Transverse colon (tissue), 3 donors: ENCODE data around the gene CTNND2.

ENCODE experiments used
- POLR2A ChIP-seq: fragments of 450-650 bp; IDR thresholded peaks from one replicate; pipeline ENCODE4 v1.6.1; 2016; ENCODE audit warnings: antibody characterized with exemption, mild to moderate bottlenecking, moderate library complexity
- TF ChIP-seq, protein P1 (sequence below), 5 experiments: fragments of 200-600 bp in 3 of 5; fragments of 450-650 bp in 2 of 5; sonication (generic) in 3 of 5; IDR thresholded peaks; 1 replicate in 2 of 5; 2 replicates in 3 of 5; pipeline ENCODE4 v1.5.1; 2016 to 2017; ENCODE audit warnings: antibody characterized with exemption in 5 of 5, inconsistent platforms in 3 of 5, mild to moderate bottlenecking in 2 of 5, moderate library complexity in 1 of 5

DNA sequence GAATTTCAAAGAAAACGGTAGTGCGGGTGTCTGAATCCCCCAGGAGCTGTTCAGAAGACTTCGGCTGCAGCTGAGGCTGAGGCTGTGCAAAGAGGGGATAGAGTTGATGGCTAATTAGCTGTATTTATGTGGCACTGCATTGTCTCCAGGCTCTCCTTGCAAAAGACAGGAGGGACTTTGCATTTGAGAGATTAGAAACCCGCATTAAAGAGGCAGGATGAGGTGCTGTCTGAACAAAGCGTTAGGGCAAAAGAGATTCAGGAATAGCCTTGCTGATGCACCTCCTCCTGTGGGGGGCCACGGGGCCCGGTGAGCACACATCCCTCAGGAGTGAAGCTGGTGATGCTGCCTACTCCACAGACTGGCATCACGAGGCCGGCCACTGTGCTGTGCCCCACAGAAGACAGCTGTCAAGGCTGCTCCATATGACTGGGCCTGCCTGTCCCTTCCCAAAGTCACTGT, 799.6 kb downstream of the CTNND2 start:
- TF ChIP-seq POLR2A, result no peak
- TF ChIP-seq, protein P1, sequence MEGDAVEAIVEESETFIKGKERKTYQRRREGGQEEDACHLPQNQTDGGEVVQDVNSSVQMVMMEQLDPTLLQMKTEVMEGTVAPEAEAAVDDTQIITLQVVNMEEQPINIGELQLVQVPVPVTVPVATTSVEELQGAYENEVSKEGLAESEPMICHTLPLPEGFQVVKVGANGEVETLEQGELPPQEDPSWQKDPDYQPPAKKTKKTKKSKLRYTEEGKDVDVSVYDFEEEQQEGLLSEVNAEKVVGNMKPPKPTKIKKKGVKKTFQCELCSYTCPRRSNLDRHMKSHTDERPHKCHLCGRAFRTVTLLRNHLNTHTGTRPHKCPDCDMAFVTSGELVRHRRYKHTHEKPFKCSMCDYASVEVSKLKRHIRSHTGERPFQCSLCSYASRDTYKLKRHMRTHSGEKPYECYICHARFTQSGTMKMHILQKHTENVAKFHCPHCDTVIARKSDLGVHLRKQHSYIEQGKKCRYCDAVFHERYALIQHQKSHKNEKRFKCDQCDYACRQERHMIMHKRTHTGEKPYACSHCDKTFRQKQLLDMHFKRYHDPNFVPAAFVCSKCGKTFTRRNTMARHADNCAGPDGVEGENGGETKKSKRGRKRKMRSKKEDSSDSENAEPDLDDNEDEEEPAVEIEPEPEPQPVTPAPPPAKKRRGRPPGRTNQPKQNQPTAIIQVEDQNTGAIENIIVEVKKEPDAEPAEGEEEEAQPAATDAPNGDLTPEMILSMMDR (IDR thresholded peaks at IDR 0.05), result no peak
